Upper lobe of left lung (tissue), 4 donors: Measurements from ENCODE around the gene ARID3B.

ENCODE experiments used
- CTCF ChIP-seq, 6 experiments: fragments of 450-650 bp in 4 of 6; fragments of 200-600 bp in 2 of 6; sonication (generic) in 2 of 6; IDR thresholded peaks; one replicate each; pipeline ENCODE4 v1.5.1; 2016 to 2019; ENCODE audit warnings: antibody characterized with exemption in 6 of 6
- EP300 ChIP-seq, 4 donors: sonication (generic); formaldehyde crosslinking; IDR thresholded peaks; one replicate each; pipeline ENCODE4 v1.5.1; 2017; ENCODE audit warnings: antibody characterized with exemption in 4 of 4, control low read depth in 2 of 4
- POLR2A ChIP-seq, 4 donors: fragments of 450-650 bp; IDR thresholded peaks; one replicate each; pipeline ENCODE4 v1.5.1; 2016 to 2017; ENCODE audit warnings: antibody characterized with exemption in 4 of 4, mild to moderate bottlenecking in 2 of 4

GRCh38 chr15:74633781-74634180, 92.8 kb downstream of the ARID3B start:
- no peak for TF ChIP-seq CTCF (IDR thresholded peaks at IDR 0.05)
- no peak for TF ChIP-seq EP300 (IDR thresholded peaks at IDR 0.05)
- TF ChIP-seq POLR2A (IDR thresholded peaks at IDR 0.05), result no peak
